K562 (cell line): ENCODE results near the gene RFT1. TPM values are rescaled to one million over a fixed set of nuclear protein-coding genes. Genes with fewer than 3 reads are reported as not detected.
A peak's percentile ranks its signal among the peaks of the same experiment; 100 is the strongest.

Experiments
- E2F6 ChIP-seq, 2 experiments: IDR thresholded peaks; 2 replicates each; pipeline ENCODE4 v1.6.1; 2011; ENCODE audit warnings: borderline replicate concordance in 1 of 2, control low read depth in 1 of 2, low read depth in 1 of 2, low read length in 1 of 2, mild to moderate bottlenecking in 1 of 2, mixed read lengths in 1 of 2, moderate library complexity in 1 of 2; ENCODE audit not compliant: insufficient read depth in 1 of 2, insufficient read length in 1 of 2, poor library complexity in 1 of 2, severe bottlenecking in 1 of 2; ENCODE audit errors: extremely low read depth in 1 of 2
- PHF8 ChIP-seq: fragments of 200-600 bp; sonication (generic); IDR thresholded peaks from 2 replicates; pipeline ENCODE4 v1.6.1; 2012; ENCODE audit warnings: mixed run types, mild to moderate bottlenecking, inconsistent platforms, low read length, moderate library complexity, borderline replicate concordance
- RB1 ChIP-seq: fragments of 450-650 bp; IDR thresholded peaks from 2 replicates; pipeline ENCODE4 v1.6.1; 2017; ENCODE audit warnings: low read depth, mild to moderate bottlenecking
- ZNF740 ChIP-seq, 3 experiments: fragments of 200-800 bp in 1 of 3; sonication (Bioruptor generic) in 1 of 3; sonication (generic) in 1 of 3; formaldehyde crosslinking in 1 of 3; IDR thresholded peaks; 2 replicates each; pipeline versions ENCODE4 v1.6.1 to v1.8.0; 2016 to 2022; ENCODE audit warnings: mild to moderate bottlenecking in 2 of 3, missing compliant biosample characterization in 2 of 3, missing genetic modification characterization in 2 of 3, missing genetic modification reagents in 1 of 3
- ZNF766 ChIP-seq: fragments of 200-800 bp; sonication (Bioruptor generic); conservative IDR thresholded peaks from 2 replicates; pipeline ENCODE4 v1.6.1; 2016; ENCODE audit warnings: missing genetic modification characterization, missing compliant biosample characterization
- polyA plus RNA-seq, 8 experiments: library from polyadenylated mRNA; depleted of rRNA in 4 of 8; stranded (reverse) in 5 of 8; unstranded in 3 of 8; fragments of >200 nt; fragmentation: Nextera tagmentation in 2 of 8; fragmentation: Illumina TruSeq in 1 of 8; extraction: Ambion mirVana in 2 of 8; extraction: Trizol in 1 of 8; gene quantifications; 2 replicates each; pipeline versions ENCODE4 v1.2.1 to v1.2.3, GENCODE V29; 2011 to 2014; ENCODE audit warnings: inconsistent platforms in 1 of 8, missing spikeins in 1 of 8
- total RNA-seq, 7 experiments: library from RNA; depleted of rRNA in 6 of 7; stranded (reverse); fragments of >200 nt in 6 of 7; fragmentation: Illumina TruSeq in 2 of 7; extraction: Trizol in 2 of 7; gene quantifications; 2 replicates each; pipeline versions ENCODE4 v1.2.1 to v1.2.3, GENCODE V29; 2011 to 2021; ENCODE audit warnings: low replicate concordance in 1 of 7
- TF ChIP-seq, protein P1 (sequence below), 2 experiments: fragments of 450-650 bp; formaldehyde crosslinking in 1 of 2; IDR thresholded peaks; 2 replicates each; pipeline versions ENCODE4 v1.4.0 to v1.6.1; 2014 to 2020; ENCODE audit warnings: mild to moderate bottlenecking in 2 of 2, borderline replicate concordance in 1 of 2, low read depth in 1 of 2

RFT1 gene
- total and polyA plus RNA-seq, 9 of the 15 experiments (the other 6 are each of a cell fraction or from before 2014, with no cell fraction given): 4.4 to 23.8 (median 8.9) TPM

- TF ChIP-seq, protein P1, sequence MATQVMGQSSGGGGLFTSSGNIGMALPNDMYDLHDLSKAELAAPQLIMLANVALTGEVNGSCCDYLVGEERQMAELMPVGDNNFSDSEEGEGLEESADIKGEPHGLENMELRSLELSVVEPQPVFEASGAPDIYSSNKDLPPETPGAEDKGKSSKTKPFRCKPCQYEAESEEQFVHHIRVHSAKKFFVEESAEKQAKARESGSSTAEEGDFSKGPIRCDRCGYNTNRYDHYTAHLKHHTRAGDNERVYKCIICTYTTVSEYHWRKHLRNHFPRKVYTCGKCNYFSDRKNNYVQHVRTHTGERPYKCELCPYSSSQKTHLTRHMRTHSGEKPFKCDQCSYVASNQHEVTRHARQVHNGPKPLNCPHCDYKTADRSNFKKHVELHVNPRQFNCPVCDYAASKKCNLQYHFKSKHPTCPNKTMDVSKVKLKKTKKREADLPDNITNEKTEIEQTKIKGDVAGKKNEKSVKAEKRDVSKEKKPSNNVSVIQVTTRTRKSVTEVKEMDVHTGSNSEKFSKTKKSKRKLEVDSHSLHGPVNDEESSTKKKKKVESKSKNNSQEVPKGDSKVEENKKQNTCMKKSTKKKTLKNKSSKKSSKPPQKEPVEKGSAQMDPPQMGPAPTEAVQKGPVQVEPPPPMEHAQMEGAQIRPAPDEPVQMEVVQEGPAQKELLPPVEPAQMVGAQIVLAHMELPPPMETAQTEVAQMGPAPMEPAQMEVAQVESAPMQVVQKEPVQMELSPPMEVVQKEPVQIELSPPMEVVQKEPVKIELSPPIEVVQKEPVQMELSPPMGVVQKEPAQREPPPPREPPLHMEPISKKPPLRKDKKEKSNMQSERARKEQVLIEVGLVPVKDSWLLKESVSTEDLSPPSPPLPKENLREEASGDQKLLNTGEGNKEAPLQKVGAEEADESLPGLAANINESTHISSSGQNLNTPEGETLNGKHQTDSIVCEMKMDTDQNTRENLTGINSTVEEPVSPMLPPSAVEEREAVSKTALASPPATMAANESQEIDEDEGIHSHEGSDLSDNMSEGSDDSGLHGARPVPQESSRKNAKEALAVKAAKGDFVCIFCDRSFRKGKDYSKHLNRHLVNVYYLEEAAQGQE (IDR thresholded peaks at IDR 0.05; ENCODE audit: borderline replicate concordance): peak; percentile 59; the same call in 1 of the 2 replicates
- TF ChIP-seq, protein P1 (CRISPR knock-in tag; IDR thresholded peaks at IDR 0.05; ENCODE audit: low read depth): no peak
- peak; percentile 62; the same call in 1 of the 2 replicates for TF ChIP-seq RB1
- TF ChIP-seq ZNF766 (CRISPR knock-in tag): no peak
- TF ChIP-seq ZNF740 (CRISPR knock-in tag; IDR thresholded peaks at IDR 0.05): 0 out of 2 replicates have a peak, but pooled peaks have one; percentile 13
- TF ChIP-seq ZNF740 (tag; IDR thresholded peaks at IDR 0.05): no peak
- TF ChIP-seq E2F6 (IDR thresholded peaks at IDR 0.05; ENCODE audit: borderline replicate concordance in 1 of 2, extremely low read depth in 1 of 2, insufficient read depth in 1 of 2, insufficient read length in 1 of 2, low read depth in 1 of 2, low read length in 1 of 2, poor library complexity in 1 of 2, severe bottlenecking in 1 of 2): peak in 1 of 2 experiments; percentile 60
- peak; percentile 30; the same call in 1 of the 2 replicates for TF ChIP-seq PHF8
Observed at GRCh38 chr3:53072653-53073552, 57.3 kb downstream of the RFT1 start (continued).
